Mesodermal cell (in vitro differentiated cells): ENCODE data around the gene HEPN1.

ENCODE experiments used
- H3K27ac ChIP-seq: 2 replicates; pipeline ENCODE4 v1.7.0; 2013; ENCODE audit warnings: mild to moderate bottlenecking, low read depth, low read length, moderate library complexity; ENCODE audit not compliant: severe bottlenecking
- H3K36me3 ChIP-seq: 2 replicates; pipeline ENCODE4 v1.7.1; 2013; ENCODE audit warnings: mild to moderate bottlenecking, low read length, moderate library complexity; ENCODE audit not compliant: control insufficient read depth, insufficient read depth
- H3K4me1 ChIP-seq: one replicate; pipeline ENCODE4 v1.7.1; 2013; ENCODE audit warnings: mild to moderate bottlenecking, low read length; ENCODE audit not compliant: insufficient read depth, control insufficient read depth, poor library complexity, severe bottlenecking
- H3K4me3 ChIP-seq: 2 replicates; pipeline ENCODE4 v1.7.0; 2013; ENCODE audit warnings: low read length, control low read depth, mild to moderate bottlenecking; ENCODE audit not compliant: insufficient read depth, poor library complexity, severe bottlenecking; ENCODE audit errors: extremely low read depth
- H3K9me3 ChIP-seq: 2 replicates; pipeline ENCODE4 v1.7.1; 2013; ENCODE audit warnings: mild to moderate bottlenecking, low read length, moderate library complexity; ENCODE audit not compliant: control insufficient read depth
- WGBS, 2 experiments: methylation state at CpG; one replicate each; pipeline ENCODE4 v1.1.5; 2013; ENCODE audit warnings: missing lambda C conversion rate in 2 of 2; ENCODE audit not compliant: insufficient coverage in 2 of 2; 5-methylcytosine and 5-hydroxymethylcytosine counted together

The HEPN1 gene

DNA sequence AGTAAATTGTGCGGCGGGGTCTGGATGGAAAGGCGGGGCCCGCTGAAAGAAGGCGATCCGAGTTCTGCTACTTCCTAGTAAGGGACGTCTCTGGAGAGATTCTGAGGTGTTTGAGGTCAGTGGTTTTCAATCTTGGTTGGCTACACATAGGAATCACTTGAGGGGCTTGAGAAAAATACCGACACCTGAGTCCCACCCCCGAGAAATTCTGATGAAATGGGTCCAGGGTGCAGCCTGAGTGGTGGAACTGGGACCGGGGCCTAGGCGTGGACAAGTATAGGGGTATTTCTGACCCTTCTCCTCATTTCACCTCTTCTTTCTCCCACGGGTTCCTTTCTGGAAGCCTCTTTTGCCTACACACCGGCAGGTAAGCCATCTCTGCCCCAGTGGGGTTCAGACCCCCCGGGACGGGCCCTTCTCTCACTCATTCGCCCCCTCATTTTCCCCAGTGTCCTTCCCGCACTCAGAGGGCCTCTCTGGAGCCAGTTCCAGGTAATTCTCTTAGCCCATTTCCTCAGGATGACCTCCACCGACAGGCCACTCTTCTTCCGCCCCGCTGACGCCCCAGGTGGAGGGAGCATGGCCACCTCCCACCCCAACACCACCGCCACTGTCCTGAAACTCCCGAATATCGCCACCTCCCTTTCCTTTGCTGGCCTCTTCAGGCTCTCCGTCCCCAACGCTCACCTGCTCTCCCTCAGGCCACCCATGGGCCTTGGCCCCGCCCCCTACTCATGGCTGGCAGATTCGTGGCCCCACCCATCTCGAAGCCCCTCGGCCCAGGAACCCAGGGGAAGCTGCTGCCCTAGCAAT, 42.0 kb upstream of the HEPN1 start:
- peak overlapping the region; percentile 56 for H3K4me3 ChIP-seq
- no peaks in the 10 kb centered on the region for H3K36me3 ChIP-seq
- no peaks in the 10 kb centered on the region for H3K9me3 ChIP-seq
- H3K4me1 ChIP-seq, result no peaks in the 10 kb centered on the region
- peak overlapping the region; percentile 94 for H3K27ac ChIP-seq
- WGBS, 2 experiments, result 59 to 69% methylated on average over 22 to 24 of the region's 30 CpGs

DNA sequence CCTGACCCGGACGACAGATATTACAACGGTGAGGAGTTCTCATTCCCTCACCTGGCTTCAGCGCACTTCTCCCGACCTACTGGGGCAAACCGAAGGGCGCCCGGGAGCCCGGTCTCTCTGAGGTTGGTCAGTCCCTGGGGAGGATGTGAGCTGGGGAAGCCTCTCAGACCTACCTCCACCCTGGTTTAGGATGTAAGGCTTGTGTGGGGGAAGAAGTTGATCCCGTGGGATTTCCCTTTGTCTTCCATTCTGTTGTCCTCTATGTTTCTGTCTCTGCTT, 41.5 kb upstream of the HEPN1 start:
- Histone ChIP-seq H3K36me3 (no peaks in the 10 kb centered on the region), H3K9me3 (no peaks in the 10 kb centered on the region), H3K27ac (no peak overlapping the region), H3K4me1 (peaks cover under 1% of the 10 kb centered on the region), H3K4me3 (no peak overlapping the region)
- 100% methylated on average over 10 of the region's 10 CpGs; no CpG with 5 or more reads in 1 of the 2 experiments for WGBS, 2 experiments

DNA sequence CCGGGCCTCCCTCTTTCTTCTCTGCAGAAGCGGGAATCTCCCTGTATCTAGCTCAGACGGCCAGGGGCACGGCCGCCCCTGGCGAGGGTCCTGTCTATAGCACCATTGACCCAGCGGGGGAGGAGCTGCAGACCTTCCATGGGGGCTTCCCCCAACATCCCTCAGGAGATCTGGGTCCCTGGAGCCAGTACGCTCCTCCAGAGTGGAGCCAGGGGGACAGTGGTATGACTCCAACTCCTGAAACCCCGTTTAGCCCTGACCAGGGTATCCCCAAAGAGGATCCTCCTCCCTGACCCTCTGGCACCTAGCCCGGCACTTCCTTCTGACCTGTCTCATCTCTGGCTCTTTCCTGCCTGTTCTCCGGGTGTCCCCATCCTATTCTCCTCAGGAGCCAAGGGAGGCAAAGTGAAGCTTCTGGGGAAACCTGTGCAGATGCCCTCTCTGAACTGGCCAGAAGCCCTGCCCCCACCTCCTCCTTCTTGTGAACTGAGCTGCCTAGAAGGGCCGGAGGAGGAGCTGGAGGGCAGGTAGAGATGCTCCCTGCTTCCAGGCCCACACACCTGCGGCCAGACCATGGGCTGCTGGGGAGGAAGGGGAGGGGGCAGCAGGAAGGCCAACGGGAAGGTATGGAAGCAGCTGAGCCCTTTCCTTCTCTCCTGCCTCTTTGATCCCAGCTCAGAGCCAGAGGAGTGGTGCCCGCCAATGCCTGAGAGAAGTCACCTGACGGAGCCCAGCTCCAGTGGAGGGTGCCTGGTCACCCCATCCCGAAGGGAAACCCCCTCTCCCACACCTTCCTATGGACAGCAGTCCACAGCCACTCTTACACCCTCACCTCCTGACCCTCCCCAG, 40.9 kb upstream of the HEPN1 start:
- no peaks in the 10 kb centered on the region for H3K36me3 ChIP-seq
- no peak overlapping the region for H3K27ac ChIP-seq
- 83 to 87% methylated on average over 12 to 14 of the region's 17 CpGs for WGBS, 2 experiments
- no peaks in the 10 kb centered on the region for H3K9me3 ChIP-seq
- H3K4me1 ChIP-seq, result peaks cover 6% of the 10 kb centered on the region
- no peak overlapping the region for H3K4me3 ChIP-seq

DNA sequence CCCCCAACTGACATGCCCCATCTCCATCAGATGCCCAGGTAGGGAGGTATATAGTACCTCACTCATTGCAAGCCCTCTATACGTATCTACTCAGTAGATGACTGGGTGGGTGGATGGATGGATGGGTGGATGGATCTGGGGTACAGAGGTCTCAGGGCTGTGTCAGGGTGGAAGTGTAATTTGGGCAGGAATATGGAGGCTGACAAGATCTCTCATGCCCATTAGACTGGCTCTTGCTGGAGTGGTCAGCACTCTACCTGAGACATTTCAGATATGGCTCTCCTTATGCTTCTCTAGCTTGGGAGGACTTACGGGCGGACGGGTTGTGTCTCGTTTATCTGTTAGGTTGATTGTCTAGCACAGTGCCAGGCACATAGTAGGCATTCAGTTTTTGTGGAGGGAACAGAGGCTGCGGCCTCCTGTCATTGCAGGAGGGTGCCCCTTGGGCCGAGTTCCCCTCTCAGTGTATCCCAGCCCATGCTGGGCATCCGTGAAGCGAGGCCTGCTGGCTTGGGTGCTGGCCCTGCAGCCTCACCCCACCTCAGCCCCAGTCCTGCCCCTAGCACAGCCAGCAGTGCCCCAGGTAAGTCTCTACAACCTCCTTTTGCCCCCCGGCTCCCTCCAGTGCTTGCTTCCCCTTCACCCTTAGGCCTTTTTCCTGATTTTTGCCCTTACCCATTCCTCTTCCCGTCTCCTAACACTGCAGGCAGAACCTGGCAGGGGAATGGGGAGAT, 40.1 kb upstream of the HEPN1 start:
- H3K27ac ChIP-seq, result no peak overlapping the region
- peaks cover 7% of the 10 kb centered on the region for H3K4me1 ChIP-seq
- 94 to 97% methylated on average over 9 of the region's 11 CpGs for WGBS, 2 experiments
- H3K36me3 ChIP-seq, result no peaks in the 10 kb centered on the region
- no peaks in the 10 kb centered on the region for H3K9me3 ChIP-seq
- H3K4me3 ChIP-seq, result no peak overlapping the region

DNA sequence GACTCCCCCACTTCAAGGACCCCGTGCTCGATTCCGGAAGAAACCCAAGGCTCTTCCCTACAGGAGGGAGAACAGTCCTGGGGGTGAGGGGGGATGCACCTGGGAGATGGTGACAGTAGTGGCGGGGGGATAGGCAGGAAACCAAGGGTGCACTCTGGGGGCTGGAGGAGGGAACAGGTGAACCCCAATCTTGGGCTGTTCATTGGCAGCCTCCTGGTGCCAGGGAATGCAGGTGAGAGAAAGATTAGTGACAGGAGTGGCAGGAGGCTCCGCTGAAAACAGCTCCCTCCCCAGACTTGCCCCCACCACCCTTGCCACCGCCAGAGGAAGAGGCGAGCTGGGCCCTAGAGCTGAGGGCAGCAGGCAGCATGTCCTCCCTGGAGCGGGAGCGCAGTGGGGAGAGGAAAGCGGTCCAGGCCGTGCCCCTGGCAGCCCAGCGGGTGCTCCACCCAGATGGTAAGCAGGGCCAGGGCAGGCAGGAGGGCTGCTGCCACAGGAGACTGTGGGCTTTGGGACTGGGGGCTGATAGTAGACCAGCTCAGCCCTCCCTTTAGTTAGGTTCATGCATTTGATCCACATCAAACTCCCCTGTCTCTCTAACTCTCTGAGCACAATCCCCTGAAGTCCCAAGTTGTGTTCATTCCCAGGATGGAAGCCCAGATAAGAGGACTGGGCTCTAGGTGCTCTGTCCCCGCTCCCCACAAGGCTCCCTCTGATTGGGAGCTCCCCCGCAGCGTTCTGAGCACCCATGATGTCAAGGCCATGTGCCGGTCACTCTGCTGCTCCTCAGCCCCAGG, 39.4 kb upstream of the HEPN1 start:
- no peak overlapping the region for H3K4me3 ChIP-seq
- no peak overlapping the region for H3K27ac ChIP-seq
- 92 to 98% methylated on average over 6 to 11 of the region's 16 CpGs for WGBS, 2 experiments
- H3K9me3 ChIP-seq, result no peaks in the 10 kb centered on the region
- peaks cover 7% of the 10 kb centered on the region for H3K4me1 ChIP-seq
- H3K36me3 ChIP-seq, result no peaks in the 10 kb centered on the region

DNA sequence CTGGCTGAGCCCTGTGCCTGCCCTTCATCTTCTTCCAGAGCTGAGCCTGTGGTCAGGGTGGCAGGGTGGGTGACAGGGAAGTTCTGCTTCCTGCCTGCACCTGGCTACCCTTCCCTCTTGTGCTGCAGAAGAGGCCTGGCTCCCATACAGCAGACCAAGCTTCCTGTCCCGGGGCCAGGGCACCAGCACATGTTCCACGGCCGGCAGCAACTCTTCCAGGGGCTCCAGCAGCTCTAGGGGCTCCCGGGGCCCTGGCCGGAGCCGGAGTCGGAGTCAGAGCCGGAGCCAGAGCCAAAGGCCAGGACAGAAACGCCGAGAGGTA, 38.8 kb upstream of the HEPN1 start:
- Histone ChIP-seq H3K36me3 (no peaks in the 10 kb centered on the region), H3K9me3 (no peaks in the 10 kb centered on the region), H3K4me1 (peaks cover 10% of the 10 kb centered on the region), H3K4me3 (no peak overlapping the region), H3K27ac (no peak overlapping the region)
- 91 to 93% methylated on average over 10 of the region's 10 CpGs for WGBS, 2 experiments

DNA sequence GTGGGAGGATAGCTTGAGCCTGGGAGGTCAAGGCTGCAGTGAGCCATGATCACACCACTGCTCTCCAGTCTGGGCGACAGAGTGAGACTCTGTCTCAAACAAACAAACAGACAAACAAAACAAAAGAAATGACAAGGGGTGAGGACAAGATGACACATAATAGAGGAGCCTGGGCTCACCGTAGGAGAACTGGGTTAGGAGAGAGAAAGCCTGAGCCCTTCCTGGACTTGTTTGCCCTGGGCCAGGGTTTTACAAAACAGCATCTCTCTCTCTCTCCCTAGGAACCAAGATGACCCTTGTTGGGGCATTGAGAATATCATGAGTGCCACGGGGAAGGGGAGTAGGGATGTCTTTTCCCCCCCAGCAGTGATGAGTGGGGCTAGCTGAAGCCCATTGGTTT, 38.1 kb upstream of the HEPN1 start:
- WGBS, 2 experiments, result 57 to 100% methylated on average over 1 of the region's 3 CpGs
- no peaks in the 10 kb centered on the region for H3K9me3 ChIP-seq
- no peak overlapping the region for H3K4me3 ChIP-seq
- H3K27ac ChIP-seq, result no peak overlapping the region
- H3K4me1 ChIP-seq, result peaks cover 10% of the 10 kb centered on the region
- H3K36me3 ChIP-seq, result no peaks in the 10 kb centered on the region

DNA sequence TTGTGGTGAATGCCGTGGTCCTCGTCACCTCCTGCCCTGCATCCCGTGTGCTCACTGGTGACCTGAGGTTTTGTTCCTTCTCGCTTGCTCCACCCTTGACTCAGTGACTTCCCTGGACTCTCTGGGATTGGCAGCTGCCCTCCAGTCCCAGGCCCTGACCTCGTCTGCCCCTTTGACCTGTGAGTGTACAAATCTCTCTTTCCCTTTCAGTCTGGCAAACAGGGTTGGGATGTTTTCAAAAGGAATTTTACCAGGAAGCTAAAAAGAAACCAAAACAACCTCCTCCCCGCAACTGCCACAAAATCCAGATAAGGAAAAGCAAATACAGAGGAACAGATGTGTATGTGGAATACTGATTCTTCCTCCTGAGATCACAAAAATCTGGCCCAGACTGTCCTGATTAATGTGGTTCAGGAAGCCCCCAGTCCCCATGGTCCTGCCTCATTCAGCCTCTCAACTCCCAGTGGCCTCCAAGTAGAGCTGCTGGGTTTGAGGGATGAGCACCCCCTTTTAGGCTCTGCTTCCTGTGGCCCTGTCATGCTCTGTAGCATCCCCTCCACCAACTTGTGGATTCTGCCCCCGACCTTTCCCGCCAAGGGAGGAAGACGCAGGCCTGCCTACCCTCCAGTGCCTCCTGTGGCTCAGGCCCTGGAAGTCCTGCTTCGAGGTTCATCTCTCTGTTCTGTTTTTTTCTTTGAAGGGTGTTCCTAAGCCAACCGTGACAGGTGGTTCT, 36.5 kb upstream of the HEPN1 start:
- WGBS, 2 experiments, result 83 to 87% methylated on average over 7 to 9 of the region's 11 CpGs
- Histone ChIP-seq H3K4me3 (no peak overlapping the region), H3K27ac (no peak overlapping the region), H3K4me1 (peaks cover 10% of the 10 kb centered on the region), H3K36me3 (no peaks in the 10 kb centered on the region), H3K9me3 (no peaks in the 10 kb centered on the region)

DNA sequence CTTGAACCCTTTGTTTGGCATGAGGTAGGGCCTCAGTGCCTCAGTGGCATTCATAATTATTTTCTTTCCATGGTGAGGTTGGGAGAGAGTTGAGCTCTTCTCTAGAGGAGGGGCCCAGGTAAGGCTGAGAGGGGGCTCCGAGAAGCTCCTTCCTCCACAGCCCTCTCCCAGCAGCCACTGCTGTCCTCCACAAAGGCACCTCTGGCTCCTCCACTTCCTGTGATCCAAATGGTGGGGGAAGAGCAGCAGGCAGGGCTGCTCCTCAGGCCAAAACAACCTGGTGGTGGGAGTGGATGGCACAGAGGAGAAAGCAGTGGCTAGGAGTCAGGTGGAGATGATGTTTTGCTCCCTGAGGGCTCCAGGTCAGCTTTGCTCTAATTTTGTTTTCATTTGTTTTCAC, 34.7 kb upstream of the HEPN1 start:
- no peaks in the 10 kb centered on the region for H3K36me3 ChIP-seq
- no peaks in the 10 kb centered on the region for H3K9me3 ChIP-seq
- H3K27ac ChIP-seq, result no peak overlapping the region
- 80% methylated on average over 1 of the region's 1 CpG; no CpG with 5 or more reads in 1 of the 2 experiments for WGBS, 2 experiments
- H3K4me1 ChIP-seq, result peaks cover 10% of the 10 kb centered on the region
- no peak overlapping the region for H3K4me3 ChIP-seq
